HL-60/S4 treated with retinoic acid at 250 ng/mL for 4 days and 3 days (cell line): ENCODE data around the gene KRTAP12-4.
"Not testable (repeated sequence)": the region's sequence is repeated elsewhere in the genome, so short reads cannot be mapped to it uniquely, and the experiment has no call there.

Experiments used
- in situ Hi-C: fragments of 300-500 bp; cut with MboI; formaldehyde crosslinking; loops from 2 replicates; pipeline ENCODE4 v1.7.0; 2022; ENCODE audit warnings: low sequenced_read_pairs

KRTAP12-4 gene, protein sequence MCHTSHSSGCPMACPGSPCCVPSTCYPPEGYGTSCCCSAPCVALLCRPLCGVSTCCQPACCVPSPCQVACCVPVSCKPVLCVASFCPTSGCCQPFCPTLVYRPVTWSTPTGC

DNA sequence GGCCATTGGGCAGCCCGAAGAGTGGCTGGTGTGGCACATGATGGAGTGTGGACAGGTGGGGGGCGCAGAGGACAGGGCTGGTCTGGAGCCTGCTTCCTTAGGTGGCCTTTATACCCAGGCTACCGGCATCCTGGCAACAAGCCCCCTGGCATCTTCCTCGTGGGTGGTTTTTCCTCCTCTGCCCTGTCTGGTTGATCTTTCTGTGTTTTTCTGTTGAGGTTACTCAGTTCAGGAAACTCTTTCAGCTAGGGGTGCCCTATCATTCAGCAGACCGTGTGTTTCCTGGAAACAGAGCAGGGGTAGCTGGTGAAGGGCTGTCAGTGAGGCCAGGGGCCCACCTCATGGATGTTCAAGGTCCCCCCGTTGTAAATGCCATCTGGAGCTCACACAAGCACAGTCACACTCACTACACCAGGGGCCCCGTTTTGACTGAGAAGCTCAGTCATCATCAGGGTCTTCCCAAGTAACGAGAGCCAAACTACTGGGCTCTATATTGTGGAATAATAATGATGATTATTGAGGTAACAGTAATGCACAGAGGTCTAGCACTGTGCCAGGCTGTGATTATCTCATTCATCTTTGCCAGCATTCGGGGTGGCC is at the start of gene KRTAP12-4:
TSS of gene KRTAP12-4 (minus strand) at position 84 of the 600 bp plus-strand sequence. CDS start at position 39, 45 bp downstream.
- in situ Hi-C loops: no loop called here

DNA sequence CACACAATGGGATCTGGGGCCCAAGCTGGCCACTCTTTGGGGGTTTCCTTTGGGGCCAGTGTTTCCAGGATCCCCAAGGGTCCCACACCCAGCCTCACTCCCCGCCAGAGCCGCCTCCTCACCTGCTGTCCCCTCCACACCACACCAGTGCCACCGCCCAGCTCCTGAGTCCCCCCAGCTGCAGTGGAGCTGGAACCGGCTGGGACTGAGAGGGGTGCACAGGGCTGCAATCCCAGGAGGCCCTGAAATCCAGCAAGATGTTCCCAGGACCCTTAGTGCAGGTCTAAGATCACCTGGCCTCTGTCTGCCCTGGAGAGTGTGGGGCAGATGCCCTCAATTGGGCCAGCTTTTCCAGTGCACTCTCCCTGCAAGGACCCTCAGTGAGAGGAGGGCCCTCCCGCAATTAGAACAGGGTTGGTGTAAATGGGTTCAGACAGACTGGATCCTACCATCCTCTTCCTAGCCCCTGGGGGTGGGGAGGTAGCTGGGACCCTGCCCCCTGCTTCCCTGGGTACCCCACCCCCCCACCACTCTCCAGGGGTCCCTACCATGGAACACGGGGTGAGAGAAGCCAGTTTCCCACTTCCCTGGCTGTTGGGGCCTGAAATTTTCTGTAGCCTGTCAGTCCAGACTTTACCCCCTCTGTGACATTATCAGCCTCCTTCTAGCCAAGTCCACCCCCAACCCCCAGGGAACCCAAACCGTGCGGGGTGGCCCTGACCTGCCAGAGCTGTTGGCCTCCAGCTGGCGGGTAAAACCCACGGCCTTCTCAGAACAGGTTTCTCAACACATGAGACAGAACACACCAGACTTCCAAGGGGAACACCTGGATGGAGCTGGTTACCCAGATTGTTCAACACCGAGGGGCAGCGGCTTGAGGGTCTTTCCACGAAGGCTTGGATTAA is 49.5 kb upstream of the KRTAP12-4 start:
- in situ Hi-C loops: no loop called here

- in situ Hi-C loops: no loop called here
Observed at GRCh38 chr21:44702973-44703730, 48.7 kb upstream of the KRTAP12-4 start.

DNA sequence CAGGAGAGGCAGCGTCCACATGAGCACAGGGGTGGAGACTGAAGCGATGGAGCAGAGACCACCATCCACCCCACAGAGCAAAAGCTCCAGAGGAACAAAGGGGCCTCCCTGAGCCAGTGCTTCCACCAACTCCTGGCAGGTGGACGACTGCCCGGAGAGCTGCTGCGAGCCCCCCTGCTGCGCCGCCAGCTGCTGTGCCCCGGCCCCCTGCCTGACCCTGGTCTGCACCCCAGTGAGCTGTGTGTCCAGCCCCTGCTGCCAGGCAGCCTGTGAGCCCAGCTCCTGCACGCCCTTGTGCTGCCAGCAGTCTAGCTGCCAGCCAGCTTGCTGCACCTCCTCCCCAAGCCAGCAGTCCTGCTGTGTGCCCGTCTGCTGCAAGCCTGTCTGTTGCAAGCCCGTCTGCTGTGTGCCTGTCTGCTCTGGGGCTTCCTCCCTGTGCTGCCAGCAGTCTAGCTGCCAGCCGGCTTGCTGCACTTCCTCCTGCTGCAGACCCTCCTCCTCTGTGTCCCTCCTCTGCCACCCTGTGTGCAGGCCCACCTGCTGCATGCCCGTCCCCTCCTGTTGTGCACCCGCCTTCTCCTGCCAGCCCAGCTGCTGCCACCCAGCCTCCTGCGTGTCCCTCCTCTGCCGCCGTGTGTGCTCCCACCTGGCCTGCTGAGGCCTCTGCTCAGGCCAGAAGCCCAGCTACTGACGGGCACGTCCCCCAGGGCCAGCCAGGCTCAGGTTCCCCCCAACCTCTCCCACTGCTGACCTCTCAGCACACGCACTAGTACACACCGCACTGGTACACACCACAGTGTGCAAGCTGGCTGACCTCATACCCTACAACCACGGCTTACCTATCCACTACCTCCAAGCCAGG is 47.9 kb upstream of the KRTAP12-4 start:
- in situ Hi-C loops: no loop called here

DNA sequence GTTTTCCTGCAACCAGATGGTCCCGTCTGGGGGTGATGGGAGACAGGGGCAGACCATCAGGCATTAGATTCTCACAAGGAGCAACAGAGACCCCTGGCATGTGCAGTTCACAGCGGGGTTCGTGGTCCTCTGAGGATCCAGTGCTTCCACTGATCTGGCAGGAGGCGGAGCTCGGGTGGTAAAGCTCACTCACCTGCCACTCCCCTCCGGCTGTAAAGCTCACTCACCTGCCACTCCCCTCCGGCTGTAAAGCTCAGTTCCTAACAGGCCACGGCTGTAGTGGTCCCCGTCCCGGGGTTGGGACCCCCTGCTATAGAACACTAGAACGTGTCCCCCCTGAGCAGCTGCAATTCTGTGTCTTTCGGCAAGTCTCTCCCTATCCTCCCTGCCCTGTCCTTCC is 47.1 kb upstream of the KRTAP12-4 start:
- in situ Hi-C loops: no loop called here

GRCh38 chr21:44701023-44701400 is 46.6 kb upstream of the KRTAP12-4 start:
- in situ Hi-C loops: no loop called here

DNA sequence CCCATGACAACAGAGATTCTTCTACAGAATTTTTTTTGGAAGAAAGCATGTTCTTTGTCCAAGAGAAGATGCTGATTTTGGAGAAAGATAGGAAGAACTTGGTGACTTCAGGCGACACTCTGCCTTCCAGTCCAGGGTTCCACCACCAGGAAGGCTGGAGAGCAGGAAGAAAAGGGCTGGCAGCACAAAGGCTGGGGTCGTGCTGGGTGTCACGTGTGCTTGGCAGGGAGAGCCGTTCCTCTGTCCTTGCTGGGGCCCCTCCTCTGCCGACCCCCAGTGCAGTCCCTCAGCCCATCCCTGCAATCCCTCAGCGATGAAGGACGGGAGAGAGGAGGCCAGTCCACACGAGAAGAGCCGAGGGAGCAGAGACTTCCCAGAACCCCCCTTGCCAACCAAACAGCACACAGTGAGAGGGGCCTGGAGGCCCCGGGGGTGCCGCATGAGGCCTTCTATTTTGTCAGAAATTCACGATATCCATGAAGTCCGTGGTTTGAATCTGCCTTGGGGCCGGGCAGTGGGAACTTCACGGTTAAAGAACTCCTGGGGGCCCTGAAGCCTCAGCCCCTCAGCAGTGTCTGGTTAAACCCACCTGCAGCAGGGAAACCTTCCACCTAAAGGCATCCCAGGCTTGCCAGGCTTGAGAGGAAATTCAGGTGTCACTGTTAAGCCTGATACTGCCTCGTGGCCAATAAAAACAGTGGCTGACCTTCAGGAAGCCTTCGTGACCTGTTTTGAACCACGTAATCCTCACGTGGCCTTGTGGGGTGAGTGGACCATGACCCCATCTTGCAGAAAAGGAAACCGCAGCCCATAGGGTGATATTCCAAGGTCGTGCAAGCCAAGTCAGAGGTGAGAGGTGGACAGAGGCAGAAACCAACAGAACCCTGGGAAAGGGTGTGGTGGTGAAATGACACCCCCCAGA is 45.9 kb upstream of the KRTAP12-4 start:
- in situ Hi-C loops: no loop called here

GRCh38 chr21:44699502-44700001 is 45.1 kb upstream of the KRTAP12-4 start:
- in situ Hi-C loops: no loop called here

DNA sequence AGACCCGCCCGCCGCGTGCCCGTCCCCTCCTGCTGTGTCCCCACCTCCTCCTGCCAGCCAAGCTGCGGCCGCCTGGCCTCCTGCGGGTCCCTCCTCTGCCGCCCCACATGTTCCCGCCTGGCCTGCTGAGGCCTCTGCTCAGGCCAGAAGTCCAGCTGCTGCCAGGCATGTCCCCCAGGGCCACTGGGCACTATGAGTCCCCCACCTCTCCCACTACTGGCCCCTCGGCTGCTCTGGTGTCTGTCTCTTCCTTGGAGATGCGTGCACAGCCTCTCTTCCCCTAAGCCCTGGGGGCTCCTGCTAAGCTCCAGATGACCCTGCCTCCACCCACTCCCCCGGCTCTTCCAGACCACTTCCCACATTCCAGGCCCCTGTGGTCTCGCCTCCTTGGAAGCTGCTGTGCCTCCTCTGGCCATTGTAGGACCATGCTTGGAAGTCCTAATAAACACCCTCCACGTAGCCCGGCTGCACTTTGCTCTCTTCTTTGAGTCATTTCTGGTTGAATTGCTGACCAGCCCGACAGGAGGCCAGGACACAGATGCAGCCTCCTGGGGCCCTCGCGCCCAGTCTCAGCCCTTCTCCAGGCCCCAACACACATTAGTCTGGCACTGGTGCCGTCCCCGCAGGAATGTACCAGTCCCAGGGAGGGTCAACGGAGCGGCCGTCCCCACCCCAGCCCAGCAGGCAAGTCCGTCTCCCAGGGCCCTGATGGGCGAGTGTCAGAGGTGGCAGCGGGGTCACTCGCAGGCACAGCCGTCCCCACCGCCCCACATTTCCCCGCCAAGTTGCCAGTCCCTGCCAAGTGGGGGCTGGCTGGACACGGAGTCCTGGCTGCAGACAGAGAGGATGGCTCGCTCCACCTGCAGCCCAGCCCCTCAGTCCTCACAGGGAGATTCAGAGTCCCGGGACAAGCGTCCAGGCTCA is 43.6 kb upstream of the KRTAP12-4 start:
- in situ Hi-C loops: no loop called here

DNA sequence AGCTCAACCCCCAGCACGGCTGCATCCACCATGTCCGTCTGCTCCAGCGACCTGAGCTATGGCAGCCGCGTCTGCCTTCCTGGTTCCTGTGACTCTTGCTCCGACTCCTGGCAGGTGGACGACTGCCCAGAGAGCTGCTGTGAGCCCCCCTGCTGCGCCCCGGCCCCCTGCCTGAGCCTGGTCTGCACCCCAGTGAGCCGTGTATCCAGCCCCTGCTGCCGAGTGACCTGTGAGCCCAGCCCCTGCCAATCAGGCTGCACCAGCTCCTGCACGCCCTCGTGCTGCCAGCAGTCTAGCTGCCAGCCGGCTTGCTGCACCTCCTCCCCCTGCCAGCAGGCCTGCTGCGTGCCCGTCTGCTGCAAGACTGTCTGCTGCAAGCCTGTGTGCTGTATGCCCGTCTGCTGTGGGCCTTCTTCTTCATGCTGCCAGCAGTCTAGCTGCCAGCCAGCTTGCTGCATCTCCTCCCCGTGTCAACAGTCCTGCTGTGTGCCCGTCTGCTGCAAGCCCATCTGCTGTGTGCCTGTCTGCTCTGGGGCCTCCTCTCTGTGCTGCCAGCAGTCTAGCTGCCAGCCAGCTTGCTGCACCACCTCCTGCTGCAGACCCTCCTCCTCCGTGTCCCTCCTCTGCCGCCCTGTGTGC is 42.8 kb upstream of the KRTAP12-4 start, which contains the start of gene KRTAP10-12:
TSS of gene KRTAP10-12 (plus strand) at position 1 of the 639 bp plus-strand sequence. CDS start at position 31, 30 bp downstream.
- in situ Hi-C loops: not testable (repeated sequence)

- in situ Hi-C loops: no loop called here
Observed at GRCh38 chr21:44696572-44696971, 42.1 kb upstream of the KRTAP12-4 start.

GRCh38 chr21:44695641-44696040 is 41.2 kb upstream of the KRTAP12-4 start:
- in situ Hi-C loops: no loop called here

DNA sequence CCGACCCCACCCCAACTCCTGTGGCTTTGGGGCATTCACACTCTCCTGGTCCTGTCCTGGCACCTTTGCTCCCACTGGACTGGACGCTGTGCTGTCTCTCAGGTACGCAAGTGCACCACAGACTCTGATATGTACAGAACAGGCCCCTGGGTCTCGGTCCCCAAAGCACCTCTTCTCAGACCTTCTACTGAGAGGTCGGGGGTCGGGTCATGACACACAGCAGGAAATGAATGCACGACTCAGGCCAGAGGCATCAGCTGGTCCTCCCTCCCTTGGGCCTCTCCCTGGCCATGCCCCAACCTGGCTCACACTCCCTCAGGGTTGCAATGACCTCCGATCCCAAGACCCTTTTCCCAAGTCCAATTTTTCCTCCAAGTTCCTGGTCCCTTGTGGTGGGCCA is 40.7 kb upstream of the KRTAP12-4 start:
- in situ Hi-C loops: no loop called here

GRCh38 chr21:44694776-44695175 is 40.3 kb upstream of the KRTAP12-4 start:
- in situ Hi-C loops: no loop called here

- in situ Hi-C loops: no loop called here
Observed at GRCh38 chr21:44692798-44693512, 38.5 kb upstream of the KRTAP12-4 start.

DNA sequence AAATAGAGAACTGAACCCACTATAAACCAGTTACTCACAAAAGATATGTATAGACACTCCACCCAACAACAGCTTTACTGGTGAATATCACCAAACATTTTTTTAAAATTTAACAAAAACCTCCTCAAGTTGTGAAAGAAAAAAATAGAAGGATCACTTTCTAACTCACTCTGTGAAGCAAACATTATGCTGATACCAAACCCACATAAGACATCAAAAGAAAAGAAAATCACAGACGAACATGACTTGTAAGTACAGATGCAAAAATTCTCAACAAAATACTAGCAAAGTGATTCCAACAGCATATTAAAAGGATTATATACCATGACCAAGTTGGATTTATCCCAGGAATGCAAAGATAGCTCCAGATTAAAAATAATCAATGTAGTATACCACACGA is 37.2 kb upstream of the KRTAP12-4 start:
- in situ Hi-C loops: no loop called here

DNA sequence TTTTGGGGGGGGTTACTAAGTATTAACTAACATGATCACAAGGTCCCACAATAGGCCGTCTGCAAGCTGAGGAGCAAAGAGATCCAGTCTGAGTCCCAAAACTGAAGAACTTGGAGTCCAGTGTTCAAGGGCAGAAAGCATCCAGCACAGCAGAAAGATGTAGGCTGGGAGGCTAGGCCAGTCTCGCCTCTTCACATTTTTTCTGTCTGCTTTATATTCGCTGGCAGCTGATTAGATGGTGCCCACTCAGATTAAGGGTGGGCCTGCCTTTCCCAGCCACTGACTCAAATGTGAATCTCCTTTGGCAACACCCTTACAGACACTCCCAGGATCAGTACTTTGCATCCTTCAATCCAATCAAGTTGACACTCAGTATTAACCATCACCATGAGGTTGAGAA is 35.3 kb upstream of the KRTAP12-4 start:
- in situ Hi-C loops: not testable (repeated sequence)
